OCI-LY1 (cell line): ENCODE data around the gene EFHD2.
"Not testable (repeated sequence)": the region's sequence is repeated elsewhere in the genome, so short reads cannot be mapped to it uniquely, and the experiment has no call there.

Experiments used
- H2AFZ ChIP-seq: fragments of 200-600 bp; sonication (generic), shearing (Covaris generic); 2 replicates; pipeline ENCODE4 v1.6.0; 2014; ENCODE audit warnings: antibody characterized with exemption, mild to moderate bottlenecking, low read length
- H3F3A ChIP-seq: fragments of 200-600 bp; sonication (generic), shearing (Covaris generic); 2 replicates; pipeline ENCODE4 v1.6.0; 2014; ENCODE audit warnings: mild to moderate bottlenecking, antibody characterized with exemption, low read length, moderate library complexity; ENCODE audit not compliant: insufficient read depth
- H3K27ac ChIP-seq: fragments of 200-600 bp; sonication (generic); 2 replicates; pipeline ENCODE4 v1.5.1; 2014; ENCODE audit warnings: low read length, mixed run types, mild to moderate bottlenecking, low read depth; ENCODE audit not compliant: poor library complexity, severe bottlenecking
- H3K27me3 ChIP-seq: fragments of 200-600 bp; sonication (generic); 2 replicates; pipeline ENCODE4 v1.6.0; 2014; ENCODE audit warnings: antibody characterized with exemption, mild to moderate bottlenecking, low read length, moderate library complexity; ENCODE audit not compliant: insufficient read depth
- H3K36me3 ChIP-seq: fragments of 200-600 bp; sonication (generic); 2 replicates; pipeline ENCODE4 v1.6.1; 2014; ENCODE audit warnings: mild to moderate bottlenecking, antibody characterized with exemption, low read length, moderate library complexity, mixed read lengths; ENCODE audit not compliant: insufficient read depth
- H3K4me1 ChIP-seq: fragments of 200-600 bp; sonication (generic); 2 replicates; pipeline ENCODE4 v1.5.1; 2014; ENCODE audit warnings: mild to moderate bottlenecking, low read length, moderate library complexity; ENCODE audit not compliant: insufficient read depth, severe bottlenecking
- H3K4me2 ChIP-seq: fragments of 200-600 bp; sonication (generic), shearing (Covaris generic); 2 replicates; pipeline ENCODE4 v1.6.1; 2014; ENCODE audit warnings: low read length
- H3K4me3 ChIP-seq: fragments of 200-600 bp; sonication (generic); 2 replicates; pipeline ENCODE4 v1.5.1; 2014; ENCODE audit warnings: low read length, low read depth, mild to moderate bottlenecking, mixed read lengths; ENCODE audit not compliant: poor library complexity, severe bottlenecking
- H3K79me2 ChIP-seq: fragments of 200-600 bp; shearing (Covaris generic); 2 replicates; pipeline ENCODE4 v1.6.1; 2016; ENCODE audit warnings: mixed run types, low read length, mixed read lengths; ENCODE audit not compliant: insufficient read depth
- H3K9ac ChIP-seq: fragments of 200-600 bp; sonication (generic), shearing (Covaris generic); 2 replicates; pipeline ENCODE4 v1.6.1; 2014; ENCODE audit warnings: mild to moderate bottlenecking, low read length, mixed read lengths
- H3K9me2 ChIP-seq: fragments of 200-600 bp; sonication (generic), shearing (Covaris generic); 2 replicates; pipeline ENCODE4 v1.6.1; 2014; ENCODE audit warnings: low read depth, mild to moderate bottlenecking, low read length, mixed read lengths
- H3K9me3 ChIP-seq: fragments of 200-600 bp; shearing (Covaris generic); 2 replicates; pipeline ENCODE4 v1.6.1; 2014; ENCODE audit warnings: low read length, mixed read lengths
- H4K20me1 ChIP-seq: fragments of 200-600 bp; sonication (generic), shearing (Covaris generic); 2 replicates; pipeline ENCODE4 v1.6.0; 2016; ENCODE audit warnings: mild to moderate bottlenecking, low read length; ENCODE audit not compliant: insufficient read depth
- EZH2 ChIP-seq: fragments of 200-600 bp; sonication (generic), shearing (Covaris generic); IDR thresholded peaks from 2 replicates; pipeline ENCODE4 v1.8.0; 2017; ENCODE audit warnings: borderline replicate concordance, mixed run types, mild to moderate bottlenecking, antibody characterized with exemption, low read length, moderate library complexity, mixed read lengths
- TF ChIP-seq, protein P1 (sequence below): fragments of 200-600 bp; sonication (generic), shearing (Covaris generic); IDR thresholded peaks from 2 replicates; pipeline ENCODE4 v1.5.1; 2017; ENCODE audit warnings: mild to moderate bottlenecking, antibody characterized with exemption, low read length, moderate library complexity, mixed read lengths

Gene EFHD2

DNA sequence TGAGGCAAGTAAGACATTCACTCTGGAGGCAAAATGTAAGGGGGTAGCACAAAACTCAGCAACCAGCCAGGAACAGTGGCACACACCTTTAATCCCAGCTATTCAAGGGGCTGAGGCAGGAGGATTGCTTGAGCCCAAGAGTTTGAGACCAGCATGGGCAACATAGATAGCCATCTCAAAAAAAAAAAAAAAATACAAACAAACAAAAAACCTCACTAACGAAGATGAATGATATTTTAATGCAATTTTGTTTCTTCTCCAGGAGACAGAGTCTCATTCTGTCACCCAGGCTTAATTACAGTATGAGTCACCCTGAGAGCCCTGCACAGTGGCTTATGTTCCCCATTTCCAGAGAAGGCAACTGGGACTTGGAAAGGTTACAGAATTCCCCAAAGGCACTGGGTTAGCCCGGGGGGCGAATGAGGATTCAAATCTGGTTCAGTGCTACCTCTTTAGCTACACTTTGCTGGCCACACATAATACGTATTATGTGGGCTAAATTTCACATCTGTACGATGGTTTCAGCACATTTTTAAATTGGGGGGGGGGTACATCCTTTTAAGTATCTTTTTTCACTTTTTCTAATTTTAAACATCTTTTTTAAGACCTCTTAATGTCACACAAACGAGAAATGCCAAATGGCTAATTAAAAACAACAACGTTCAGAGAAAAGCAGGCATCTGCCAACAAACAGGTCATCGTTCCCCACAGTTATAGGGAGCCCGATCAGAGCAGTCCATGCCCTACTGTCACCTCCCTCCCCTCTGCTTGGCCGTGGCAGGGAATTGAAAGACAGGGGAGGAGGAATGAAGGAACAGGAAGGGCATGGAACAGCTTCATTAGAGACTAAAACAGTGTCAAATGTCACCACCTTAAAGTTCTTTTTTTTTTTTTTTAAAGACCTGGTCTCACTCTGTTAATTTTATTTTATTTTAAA lies 50.4 kb downstream of the EFHD2 start:
- TF ChIP-seq, protein P1, sequence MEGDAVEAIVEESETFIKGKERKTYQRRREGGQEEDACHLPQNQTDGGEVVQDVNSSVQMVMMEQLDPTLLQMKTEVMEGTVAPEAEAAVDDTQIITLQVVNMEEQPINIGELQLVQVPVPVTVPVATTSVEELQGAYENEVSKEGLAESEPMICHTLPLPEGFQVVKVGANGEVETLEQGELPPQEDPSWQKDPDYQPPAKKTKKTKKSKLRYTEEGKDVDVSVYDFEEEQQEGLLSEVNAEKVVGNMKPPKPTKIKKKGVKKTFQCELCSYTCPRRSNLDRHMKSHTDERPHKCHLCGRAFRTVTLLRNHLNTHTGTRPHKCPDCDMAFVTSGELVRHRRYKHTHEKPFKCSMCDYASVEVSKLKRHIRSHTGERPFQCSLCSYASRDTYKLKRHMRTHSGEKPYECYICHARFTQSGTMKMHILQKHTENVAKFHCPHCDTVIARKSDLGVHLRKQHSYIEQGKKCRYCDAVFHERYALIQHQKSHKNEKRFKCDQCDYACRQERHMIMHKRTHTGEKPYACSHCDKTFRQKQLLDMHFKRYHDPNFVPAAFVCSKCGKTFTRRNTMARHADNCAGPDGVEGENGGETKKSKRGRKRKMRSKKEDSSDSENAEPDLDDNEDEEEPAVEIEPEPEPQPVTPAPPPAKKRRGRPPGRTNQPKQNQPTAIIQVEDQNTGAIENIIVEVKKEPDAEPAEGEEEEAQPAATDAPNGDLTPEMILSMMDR: no peak
- no peak for TF ChIP-seq EZH2
- no peaks in the 10 kb centered on the region for H3K79me2 ChIP-seq
- H3K9ac ChIP-seq: no peak overlapping the region
- H3K9me3 ChIP-seq: no peaks in the 10 kb centered on the region
- H4K20me1 ChIP-seq: no peaks in the 10 kb centered on the region
- H3K27me3 ChIP-seq: no peaks in the 10 kb centered on the region
- H3K27ac ChIP-seq: no peak overlapping the region
- no peaks in the 10 kb centered on the region for H3K36me3 ChIP-seq
- no peak overlapping the region for H3K4me3 ChIP-seq
- H3K4me2 ChIP-seq: no peak overlapping the region
- no peaks in the 10 kb centered on the region for H3K9me2 ChIP-seq
- H2AFZ ChIP-seq: no peak overlapping the region
- H3K4me1 ChIP-seq: no peaks in the 10 kb centered on the region
- no peaks in the 10 kb centered on the region for H3F3A ChIP-seq

DNA sequence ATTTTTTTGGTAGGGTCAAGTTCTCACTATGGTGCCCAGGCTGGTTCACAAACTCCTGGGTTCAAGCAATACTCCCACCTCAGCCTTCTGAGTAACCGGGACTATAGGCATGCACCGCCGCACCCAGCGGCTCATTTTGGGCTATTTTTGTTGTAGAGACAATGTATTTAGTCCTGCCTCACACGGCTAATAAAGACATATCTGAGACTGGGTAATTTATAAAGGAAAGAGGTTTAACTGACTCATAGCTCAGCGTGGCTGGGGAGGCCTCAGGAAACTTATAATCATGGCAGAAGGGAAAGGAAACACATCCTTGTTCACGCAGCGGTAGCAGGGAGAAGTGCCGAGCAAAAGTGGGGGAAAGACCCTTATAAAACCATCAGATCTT lies 51.0 kb downstream of the EFHD2 start:
- H4K20me1 ChIP-seq: no peaks in the 10 kb centered on the region
- H3K79me2 ChIP-seq: no peaks in the 10 kb centered on the region
- H3K9ac ChIP-seq: no peak overlapping the region
- H3K4me3 ChIP-seq: no peak overlapping the region
- H3K27me3 ChIP-seq: no peaks in the 10 kb centered on the region
- H3K9me2 ChIP-seq: no peaks in the 10 kb centered on the region
- no peaks in the 10 kb centered on the region for H3K36me3 ChIP-seq
- H3F3A ChIP-seq: no peaks in the 10 kb centered on the region
- TF ChIP-seq, protein P1: no peak
- TF ChIP-seq EZH2: no peak
- no peak overlapping the region for H3K4me2 ChIP-seq
- no peak overlapping the region for H3K27ac ChIP-seq
- no peaks in the 10 kb centered on the region for H3K4me1 ChIP-seq
- no peak overlapping the region for H2AFZ ChIP-seq
- H3K9me3 ChIP-seq: no peaks in the 10 kb centered on the region

DNA sequence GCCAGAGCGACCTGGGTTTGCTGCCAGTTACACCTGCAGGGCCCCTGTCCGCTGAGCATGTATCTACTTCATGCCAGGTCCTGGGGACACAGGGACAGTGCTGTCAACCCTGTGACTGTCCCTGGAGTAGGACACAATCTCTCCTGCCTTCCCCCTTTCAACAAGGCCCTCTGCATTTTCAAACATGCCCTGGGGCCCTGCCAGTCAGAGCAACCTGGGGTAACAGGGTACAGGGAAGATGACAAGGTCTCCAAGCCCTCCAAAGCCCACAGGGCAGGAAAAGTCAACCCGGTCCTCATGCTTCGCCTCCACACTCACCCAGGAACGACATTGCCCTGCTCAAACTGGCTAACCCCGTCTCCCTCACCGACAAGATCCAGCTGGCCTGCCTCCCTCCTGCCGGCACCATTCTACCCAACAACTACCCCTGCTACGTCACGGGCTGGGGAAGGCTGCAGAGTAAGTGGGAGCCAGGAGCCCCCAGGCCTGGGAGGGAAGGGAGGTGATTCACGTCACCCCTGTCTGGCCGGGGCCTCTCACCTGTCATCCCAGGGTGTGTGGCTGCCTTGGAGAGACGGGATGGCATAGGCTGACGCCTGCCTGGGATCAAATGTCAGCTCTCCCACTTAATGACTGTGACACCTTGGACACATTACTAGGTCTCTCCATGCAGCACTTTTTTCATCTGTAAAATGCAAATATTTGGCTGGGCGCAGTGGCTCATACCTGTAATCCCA lies 53.5 kb downstream of the EFHD2 start:
- not testable (repeated sequence) for H3K27ac ChIP-seq, H3K4me3 ChIP-seq, H3K4me1 ChIP-seq, H3K36me3 ChIP-seq, H4K20me1 ChIP-seq, H3F3A ChIP-seq, H2AFZ ChIP-seq, H3K9me2 ChIP-seq, H3K9me3 ChIP-seq, H3K27me3 ChIP-seq, H3K4me2 ChIP-seq, H3K9ac ChIP-seq, H3K79me2 ChIP-seq

DNA sequence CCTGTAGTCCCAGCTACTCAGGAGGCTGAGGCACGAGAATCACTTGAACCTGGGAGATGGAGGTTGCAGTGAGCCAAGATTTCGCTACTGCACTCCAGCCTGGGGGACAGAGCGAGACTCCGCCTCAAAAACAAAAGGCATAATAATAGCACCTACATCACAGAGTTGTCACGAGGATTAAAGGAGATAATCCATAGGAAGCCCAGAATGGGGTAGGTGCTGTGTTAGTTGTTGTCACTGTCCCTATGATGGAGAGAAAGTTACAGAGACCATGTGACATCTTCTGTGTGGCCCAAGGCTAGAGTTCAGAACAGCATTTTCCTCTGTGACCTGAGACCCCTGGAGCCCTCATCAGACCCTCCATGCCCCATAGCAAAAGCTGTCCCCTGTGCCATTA lies 54.2 kb downstream of the EFHD2 start:
- not testable (repeated sequence) for H3K9me3 ChIP-seq, H3K4me1 ChIP-seq, H3K9me2 ChIP-seq, H3K27ac ChIP-seq, H3K36me3 ChIP-seq, H3F3A ChIP-seq, H2AFZ ChIP-seq, H4K20me1 ChIP-seq, H3K9ac ChIP-seq, H3K4me3 ChIP-seq, H3K27me3 ChIP-seq, H3K79me2 ChIP-seq, H3K4me2 ChIP-seq
